GM19467 (cell line): ENCODE results near the gene SIPA1.

Experiments
- ATAC-seq: cut with Tn5 transposase; IDR thresholded peaks from one replicate; pipeline ENCODE4 v1.9.1; 2021; ENCODE audit warnings: mild to moderate bottlenecking, moderate library complexity; ENCODE audit not compliant: unreplicated experiment

SIPA1 gene, protein sequence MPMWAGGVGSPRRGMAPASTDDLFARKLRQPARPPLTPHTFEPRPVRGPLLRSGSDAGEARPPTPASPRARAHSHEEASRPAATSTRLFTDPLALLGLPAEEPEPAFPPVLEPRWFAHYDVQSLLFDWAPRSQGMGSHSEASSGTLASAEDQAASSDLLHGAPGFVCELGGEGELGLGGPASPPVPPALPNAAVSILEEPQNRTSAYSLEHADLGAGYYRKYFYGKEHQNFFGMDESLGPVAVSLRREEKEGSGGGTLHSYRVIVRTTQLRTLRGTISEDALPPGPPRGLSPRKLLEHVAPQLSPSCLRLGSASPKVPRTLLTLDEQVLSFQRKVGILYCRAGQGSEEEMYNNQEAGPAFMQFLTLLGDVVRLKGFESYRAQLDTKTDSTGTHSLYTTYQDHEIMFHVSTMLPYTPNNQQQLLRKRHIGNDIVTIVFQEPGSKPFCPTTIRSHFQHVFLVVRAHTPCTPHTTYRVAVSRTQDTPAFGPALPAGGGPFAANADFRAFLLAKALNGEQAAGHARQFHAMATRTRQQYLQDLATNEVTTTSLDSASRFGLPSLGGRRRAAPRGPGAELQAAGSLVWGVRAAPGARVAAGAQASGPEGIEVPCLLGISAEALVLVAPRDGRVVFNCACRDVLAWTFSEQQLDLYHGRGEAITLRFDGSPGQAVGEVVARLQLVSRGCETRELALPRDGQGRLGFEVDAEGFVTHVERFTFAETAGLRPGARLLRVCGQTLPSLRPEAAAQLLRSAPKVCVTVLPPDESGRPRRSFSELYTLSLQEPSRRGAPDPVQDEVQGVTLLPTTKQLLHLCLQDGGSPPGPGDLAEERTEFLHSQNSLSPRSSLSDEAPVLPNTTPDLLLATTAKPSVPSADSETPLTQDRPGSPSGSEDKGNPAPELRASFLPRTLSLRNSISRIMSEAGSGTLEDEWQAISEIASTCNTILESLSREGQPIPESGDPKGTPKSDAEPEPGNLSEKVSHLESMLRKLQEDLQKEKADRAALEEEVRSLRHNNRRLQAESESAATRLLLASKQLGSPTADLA

DNA sequence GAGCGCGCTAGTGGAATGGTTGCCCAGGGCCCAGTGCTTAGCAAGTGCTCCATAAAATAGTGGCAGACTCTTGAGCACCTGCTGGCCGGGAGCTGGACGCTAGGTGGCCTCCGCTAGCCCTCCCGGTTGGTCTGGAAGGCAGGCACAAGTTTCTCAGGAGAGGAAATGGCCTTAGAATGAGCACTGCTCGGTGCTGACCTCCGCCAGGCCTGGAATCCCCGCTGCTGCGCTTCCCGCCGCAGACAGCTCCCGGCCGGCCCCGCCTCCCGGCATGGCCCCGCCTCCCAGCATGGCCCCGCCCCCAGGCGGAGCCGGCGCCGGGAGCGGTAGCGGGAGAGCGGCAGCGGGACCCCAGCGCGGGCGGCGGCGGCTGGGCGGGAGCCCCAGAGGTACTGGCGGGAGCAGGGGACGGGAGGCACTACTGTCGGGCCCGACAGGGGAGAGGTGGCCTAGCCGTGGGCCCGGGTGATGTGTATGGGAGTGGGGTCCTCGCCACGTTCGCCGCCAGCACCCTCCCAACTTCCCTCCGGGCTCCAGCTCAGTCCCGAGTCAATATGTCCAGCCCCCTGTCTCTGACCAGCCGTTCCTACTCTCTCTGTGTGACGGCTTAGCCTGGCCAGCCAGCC is at the start of gene SIPA1:
SIPA1 (plus strand) TSS at position 308 of the 626 bp plus-strand sequence. CDS start 2,821 bp downstream, outside the sequence.
- ATAC-seq: no peak

DNA sequence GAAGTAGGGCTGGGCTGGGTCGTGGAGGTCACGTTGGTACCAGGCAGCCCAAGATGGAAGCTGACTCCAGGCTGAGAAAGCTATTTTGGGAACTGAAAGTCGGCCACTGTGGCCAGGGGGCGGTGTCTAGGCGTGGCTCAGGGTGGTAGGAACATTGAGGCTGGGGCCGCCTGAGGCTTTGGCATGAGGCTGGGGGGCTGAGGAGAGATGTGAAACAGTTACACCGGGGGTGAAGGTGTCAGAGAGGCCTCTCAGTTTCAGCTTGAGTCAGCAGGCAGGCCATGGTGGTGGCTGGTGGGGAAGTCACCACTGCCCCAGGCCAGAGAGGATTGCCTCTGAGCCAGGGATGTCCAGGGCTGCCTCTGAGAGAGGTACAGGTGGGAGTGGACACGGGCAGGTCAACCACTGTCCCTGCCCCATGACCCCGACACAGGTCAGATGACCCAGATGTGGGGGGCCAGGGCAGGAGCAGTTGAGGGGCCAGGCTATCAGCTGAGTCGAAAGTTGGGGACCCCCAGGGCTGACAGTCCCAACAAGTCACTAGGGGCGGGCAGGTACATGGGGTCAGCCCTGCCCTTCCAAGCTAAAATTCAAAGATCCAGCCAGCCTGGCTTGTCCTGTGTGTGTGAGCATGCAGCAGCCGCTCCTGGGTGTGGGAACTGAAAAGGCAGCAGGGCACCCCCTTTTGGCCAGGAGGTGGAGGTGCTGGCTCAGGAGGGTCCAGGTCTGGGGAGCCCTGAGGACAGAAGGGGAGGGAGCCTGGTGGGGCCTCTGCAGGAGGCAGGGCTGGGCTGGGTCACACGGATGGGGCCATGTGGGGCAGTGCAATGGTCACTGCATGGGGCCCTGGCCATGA is 49.5 kb upstream of the SIPA1 start:
- peak; percentile 76 for ATAC-seq

DNA sequence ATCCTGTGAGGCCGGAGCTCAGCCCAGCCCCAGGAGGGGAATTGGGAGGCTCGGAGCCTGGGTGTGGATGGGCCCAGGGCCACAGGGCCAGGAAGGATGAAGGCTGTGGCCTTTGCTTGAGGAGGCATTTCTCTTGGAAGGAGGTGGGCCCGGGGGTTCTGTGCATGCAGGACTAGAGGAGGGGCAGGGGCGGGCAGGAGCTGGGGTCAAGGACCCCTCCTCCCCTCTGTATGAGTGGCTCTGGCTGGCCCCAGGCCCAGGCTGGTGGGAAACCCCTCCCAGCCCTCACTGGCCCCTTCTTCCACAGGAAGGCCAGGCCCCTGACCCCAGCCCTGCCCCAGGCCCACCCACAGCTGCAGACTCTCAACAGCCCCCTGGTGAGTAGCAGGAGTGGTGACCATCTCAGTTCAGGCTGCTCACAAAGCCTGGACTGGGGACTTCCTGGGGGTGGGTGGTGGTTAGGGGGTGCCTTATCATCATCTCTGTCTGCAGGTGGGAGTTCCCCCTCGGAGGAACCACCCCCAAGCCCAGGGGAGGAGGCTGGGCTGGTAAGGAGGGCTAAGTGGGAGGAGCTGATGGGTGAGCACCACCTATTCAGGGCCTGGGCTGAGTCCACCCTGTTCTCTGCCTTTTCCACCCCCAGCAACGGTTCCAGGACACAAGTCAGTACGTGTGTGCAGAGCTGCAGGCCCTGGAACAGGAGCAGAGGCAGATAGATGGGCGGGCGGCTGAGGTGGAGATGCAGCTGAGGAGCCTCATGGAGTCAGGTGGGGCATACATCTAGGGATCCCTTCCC is 48.3 kb upstream of the SIPA1 start:
- no peak for ATAC-seq

DNA sequence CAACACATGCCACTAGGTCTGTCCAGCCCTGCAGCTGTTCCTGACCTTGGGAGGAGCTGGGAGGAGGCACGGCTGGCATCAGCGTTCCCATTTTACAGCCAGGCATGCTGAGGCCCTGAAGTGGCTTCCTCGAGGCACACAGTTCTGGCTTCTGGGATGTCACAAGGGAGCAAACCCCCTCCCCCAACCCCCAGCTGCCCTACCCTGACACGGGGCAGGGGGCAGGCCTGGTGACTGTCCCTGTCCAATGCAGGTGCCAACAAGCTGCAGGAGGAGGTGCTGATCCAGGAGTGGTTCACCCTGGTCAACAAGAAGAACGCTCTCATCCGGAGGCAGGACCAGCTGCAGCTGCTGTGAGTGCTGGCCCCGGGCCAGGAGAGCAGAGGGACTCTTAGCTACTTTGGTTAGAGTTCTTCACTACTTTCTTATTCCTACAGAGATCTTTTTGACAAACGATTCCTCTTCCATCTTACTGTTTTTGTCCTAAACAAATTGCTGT is 47.6 kb upstream of the SIPA1 start:
- ATAC-seq: no peak

DNA sequence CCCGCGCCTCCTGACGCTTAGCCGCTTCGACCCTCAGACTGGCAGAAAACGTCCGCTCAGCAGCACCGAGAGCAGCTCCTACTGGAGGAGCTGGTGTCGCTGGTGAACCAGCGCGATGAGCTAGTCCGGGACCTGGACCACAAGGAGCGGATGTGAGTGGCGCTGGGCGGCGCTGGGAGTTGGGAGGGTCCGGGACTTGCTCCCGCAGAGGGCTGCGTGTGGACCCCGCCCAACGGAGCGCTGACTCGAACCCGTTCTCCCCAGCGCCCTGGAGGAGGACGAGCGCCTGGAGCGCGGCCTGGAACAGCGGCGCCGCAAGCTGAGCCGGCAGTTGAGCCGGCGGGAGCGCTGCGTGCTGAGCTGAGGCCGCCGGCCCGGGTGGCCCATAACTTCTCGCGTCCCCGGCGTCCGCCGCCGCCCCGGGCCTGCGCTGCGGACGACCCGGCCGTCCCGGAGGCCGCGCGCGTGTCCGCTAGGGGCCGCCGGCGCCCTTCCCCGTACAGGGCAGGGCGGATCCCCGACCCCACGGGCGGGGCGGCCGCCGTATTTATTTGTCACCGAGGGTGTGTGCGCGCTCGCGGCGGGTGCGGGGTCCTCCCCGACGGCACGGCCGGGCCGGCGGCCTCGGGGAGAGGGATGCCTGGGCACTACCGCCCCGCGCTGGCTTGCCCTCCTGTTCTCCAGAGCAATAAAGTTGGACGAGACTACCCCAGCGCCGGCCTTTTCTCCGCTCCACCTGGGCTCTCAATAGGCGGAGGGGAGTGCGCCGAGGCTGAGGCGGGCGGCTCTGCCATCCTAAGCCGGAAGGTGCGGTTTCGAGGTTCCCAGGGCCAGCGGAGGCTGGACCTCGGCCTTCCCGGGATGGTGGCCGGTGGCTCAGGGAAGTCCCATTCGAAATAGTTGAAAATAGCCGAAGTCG is 45.7 kb upstream of the SIPA1 start:
- no peak for ATAC-seq

DNA sequence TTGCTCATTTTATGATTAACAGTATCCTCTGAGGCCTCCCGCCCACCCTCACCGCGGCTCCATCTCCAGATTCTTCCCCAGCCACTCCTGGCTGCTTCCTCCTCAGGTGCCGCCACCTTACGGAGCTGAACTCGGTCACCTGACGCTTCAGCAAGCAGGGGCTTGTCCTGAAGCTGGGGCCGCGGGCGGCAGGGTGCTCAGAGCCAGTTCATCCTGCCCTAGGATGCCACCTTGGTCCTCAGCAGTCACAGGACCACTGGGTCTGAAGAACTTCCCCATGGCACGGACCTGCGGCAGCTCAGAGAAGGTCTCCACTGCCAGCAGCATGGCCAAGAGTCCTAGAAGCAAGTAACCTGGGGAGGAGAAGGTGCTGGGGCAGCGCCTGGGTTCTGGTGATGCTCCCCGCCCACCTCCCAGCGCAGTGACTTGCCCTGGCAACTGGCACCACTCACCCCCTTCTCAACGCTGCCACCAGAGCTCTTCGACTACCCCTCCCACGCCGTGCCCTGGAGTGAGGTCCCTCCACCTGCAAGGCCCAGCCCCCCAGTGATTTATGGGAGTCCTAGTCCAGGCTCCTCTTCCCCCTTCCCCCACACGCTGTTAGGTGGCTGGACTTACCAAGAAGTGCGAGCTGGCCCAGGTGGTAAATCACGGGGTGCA is 44.9 kb upstream of the SIPA1 start:
- no peak for ATAC-seq

DNA sequence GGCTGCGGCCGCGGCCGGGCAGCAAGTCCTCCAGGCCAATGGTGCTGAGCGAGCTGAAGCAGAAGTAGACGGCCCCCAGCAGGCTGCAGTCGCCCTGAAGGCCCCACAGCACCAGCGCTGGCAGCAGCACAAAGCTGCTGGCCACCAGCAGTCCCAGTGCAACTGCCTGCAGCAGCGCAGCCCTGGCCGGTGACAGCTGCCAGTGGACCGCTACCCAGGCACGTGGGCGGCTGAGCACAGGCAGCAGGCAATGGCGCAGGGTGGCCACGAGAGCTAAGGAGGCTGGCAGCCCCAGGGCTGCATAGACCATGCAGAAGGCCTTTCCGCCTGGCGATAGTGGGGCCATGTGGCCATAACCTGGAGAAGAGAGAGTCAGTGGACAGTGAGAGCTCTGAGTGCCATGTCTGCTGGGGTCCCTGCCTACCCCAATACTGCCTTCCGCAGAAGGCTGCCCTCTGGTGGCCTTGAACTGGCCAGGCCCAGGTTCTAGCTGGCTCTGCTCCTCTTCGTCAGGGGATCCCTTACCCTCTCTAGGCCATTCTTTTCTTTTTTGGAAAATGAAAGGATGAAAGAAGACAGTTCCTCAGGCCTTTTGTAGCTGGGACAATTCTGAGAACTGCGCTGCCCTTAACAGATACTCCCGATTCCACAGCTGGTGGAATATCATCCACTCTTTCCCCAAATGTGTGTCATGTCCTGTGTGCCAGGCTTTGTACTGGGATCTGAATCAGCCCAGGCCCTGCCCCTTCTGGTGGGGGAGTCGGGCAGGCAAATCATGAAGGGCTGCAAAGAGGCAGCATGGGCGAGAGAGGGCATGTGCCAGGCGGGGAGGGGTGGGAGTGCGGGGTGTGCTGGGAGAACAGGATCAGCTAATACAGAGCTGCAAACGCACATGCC is 44.1 kb upstream of the SIPA1 start:
- no peak for ATAC-seq

DNA sequence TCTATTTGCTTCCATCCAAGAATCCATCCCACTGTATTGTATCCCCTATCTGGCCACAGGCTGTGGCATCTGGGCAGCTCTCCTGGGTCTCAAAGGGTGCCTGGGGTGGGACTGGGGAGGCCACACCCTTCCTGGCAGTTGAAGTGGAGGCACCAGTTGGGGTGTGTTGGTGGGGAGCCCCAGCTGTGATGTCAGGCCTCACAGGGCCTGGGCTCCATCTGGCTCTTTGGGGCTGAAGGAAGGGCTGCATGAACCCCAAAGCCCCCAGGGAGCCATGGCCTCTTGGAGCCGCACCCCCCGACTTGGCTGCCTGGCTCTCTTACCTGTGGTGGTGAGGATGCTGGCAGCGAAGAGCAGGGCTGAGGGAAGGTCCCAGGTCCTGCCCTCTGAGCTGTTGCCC is 42.8 kb upstream of the SIPA1 start:
- no peak for ATAC-seq

DNA sequence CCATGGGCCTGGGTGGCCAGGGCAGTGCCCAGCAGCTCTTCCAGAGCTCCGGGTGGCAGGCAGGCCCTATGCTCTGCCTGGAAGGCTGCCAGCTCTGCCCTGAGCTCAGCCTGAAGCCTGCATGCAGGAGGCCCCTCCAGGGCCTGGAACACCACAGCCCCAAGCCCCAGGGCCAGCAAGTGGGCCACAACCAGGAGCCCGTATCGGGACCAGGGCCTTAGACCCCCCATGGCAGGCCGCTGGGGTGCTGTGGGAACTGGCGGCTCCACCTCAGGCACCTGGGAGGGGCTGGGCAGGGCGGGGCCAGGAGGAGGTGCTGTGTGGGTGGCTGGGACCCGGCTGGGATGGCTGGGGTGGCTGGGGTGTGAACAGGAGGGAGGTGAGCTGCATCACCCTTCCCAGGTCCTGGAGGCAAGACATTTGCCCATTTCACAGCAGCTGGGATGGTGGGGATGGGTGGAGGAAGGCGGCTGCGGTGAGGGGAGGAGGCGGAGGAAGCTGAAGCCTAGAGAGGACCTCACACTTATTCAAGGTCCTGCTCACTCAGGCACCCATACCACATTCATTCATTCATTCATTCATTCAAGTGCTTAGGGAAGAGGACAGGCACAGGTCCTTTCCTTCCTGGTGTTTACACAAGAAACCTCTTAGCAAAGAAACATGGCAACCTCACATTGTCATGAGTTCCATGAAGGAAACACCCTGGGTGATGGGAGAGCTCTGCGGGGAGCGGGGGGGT is 42.2 kb upstream of the SIPA1 start, which contains the start of gene KCNK7:
KCNK7 (minus strand) TSS at position 258 of the 739 bp plus-strand sequence; CDS start at position 230, 28 bp downstream.
- ATAC-seq: no peak

DNA sequence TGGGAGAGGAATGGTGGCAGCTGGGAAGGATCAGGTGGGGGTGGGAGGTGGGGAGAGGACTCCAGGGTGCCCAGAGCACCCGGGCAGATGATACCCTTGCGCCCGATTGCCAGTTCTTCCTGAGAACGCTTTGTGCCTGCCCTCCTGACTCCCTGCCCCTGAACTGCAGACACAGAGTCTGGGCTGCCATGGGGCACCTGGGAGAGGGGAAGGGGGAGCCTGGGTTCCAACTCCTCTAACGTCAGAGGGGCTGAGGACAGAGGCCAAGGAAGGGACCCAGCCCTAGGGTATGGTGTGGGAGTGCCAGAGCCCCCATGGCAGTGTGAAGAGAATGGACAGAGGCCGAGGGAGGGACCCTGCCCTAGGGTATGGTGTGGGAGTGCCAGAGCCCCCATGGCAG is 41.4 kb upstream of the SIPA1 start:
- no peak for ATAC-seq

DNA sequence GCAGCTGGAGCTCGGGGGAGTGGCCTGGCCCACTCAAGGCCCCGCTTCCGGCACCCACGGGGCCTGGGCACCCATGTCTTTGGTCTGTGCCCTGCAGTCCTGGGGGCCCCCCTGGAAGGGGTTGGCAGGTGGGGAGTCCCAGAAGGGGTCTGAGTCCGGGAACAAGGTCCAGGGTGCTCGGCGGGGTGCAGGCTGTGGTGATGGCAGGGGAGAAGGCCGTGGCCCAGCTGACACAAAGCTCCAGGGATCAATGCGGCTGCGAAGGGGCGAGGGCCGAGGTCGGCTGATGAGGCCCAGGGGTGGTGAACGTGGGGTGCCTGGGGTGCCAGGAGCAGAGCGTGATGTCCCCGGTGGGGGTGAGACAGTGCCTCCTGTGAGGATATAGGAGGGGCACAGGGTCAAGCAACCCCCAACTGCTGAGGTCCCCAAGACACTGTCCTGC is 39.6 kb upstream of the SIPA1 start:
- ATAC-seq: no peak

DNA sequence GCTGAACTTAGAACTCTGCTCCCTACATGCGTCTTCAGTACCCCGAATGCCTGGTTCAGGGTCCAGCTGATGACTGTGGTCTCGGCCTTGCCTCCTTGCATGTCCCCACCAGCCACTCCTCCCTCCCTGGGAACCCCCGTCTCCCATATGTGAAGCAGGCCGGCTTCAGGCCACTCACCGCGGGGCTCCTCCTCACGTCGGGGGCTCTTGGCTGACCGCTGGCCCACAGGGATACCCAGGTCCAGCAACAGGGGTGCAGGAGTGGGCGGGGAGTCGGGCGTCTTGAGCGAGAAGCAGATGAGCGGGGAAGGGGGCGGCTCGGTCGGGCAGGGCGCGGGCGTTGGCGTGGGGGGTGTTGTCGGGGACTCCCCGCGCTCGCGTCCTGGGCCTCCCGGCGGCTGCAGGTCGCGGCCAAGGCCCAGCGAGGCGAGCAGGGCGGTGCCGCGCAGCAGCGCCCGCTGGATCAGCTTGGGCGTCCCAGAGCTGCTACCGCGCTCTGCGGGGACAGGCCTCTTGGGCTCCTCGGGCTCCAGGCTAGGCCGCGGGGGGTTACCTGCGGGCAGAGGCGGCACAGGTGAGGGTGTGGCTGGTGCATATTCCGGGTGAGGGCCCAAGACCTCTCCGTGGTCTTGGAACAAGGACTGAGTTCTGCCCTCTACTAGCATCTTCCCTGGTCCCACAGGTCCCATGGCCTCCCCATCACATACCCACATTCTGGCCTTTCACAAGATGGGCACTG is 38.5 kb upstream of the SIPA1 start:
- no peak for ATAC-seq

DNA sequence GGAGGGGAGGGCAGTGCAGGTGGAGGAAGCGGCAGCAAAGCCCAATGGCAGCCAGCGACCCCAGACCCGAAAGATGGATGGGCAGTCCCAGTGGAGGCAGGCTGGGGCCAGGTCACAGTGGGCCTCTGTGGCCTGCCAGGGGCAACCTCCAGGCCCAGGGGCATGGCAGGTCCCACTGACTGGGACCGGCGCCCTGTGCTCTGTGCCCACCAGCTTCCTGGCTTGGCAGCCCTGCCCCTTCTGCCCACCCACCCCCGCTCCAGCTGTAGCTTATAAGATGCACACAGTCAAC is 38.0 kb upstream of the SIPA1 start:
- ATAC-seq: no peak

DNA sequence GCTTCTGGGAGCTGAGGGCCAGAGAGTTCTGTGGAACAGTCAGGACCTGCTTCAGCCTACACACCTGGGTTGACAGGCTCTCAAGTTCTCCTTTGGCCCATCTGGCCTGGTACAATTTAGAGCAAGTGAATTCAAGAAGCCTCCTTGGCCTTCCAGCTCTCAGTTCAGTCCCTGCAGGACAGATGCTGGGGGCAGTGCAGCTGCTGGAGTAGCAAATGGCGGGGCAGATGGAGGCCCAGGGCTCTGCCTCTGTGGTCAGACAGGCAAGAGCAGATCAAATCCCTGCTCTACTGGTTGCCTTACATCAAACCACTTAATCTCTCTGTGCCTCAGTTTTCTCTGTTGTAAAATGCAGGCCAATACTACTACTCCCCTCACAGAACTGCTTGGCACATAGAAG is 33.6 kb upstream of the SIPA1 start:
- ATAC-seq: no peak

DNA sequence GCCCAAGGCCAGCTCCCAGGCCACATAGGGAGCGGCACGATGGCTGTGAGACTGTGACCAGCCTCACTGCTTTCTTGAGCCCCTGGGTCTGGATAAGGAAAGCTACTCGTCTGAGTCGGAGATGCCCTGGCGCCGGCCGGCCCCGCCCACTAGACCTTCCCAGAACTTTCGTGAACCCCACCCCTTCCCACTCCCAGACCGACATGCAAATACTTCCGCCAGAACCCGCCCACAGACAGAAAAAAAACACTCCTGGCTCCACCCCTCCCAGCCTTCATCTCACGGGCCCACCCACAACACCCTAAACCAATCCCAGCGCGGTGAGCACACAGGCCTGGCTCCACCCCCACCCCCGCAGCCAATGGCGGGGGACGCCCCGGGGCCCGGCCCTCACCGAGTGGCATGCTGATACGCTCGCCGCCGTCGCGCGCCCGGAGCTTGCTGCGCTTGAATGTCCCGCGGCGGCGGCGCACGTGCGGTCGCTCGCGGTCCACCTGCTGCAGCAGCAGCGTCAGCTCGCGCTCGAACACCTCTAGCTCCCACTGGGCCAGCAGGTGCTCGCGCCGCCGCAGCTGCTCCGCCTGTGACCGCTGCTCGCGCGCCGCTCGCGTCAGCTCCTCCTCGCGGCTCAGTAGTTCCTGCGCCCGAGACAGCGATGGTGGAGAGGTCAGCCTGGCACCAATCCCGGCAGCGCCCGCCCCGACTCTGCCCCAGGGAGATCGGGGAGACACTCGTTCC is 30.9 kb upstream of the SIPA1 start:
- ATAC-seq: no peak
